Measurements from ENCODE around the gene CCDC24.

Gene CCDC24

DNA sequence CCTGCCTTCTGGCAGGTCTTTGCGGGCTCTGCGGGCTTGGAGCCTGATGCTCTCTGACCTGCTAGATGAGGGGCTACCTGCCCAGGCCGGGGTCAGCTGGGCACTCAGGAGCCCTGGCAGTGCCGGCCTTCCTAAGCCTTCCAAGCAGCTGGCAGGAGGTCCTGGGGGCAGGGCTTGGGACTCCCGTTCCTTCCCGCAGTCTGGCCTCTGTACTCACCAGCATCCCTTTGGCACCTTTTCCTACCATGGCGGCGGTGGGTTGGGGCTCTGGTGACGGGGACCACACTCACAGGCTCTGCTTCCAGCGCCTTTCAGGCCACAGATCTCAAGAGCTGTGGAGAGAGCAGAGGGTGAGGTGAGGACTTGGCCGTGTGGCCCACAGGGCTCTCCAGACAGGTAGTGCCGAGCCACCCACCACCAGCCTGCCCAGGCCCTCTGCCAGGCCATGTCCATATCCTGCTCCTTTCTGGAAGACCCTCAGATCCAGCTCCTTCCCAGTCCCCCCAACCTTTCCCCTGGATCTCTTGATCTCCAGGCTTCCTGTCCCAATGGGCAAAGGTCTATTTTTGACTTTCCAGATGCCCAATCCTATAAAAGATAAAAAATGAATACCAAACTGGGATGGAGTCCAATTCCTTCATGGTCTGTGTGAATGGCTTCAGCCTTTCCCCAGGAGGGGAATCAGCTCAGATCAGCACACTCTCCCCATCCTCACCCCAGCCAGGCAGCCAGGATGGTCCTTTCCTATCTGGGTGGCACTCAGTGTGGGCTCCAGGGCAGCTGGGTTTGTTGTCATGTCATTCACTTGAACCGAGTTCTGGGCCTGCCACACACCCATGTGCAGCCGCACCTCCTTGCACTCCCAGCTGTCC, 32.9 kb downstream of the CCDC24 start:
- DNase-seq (ENCODE audit: low spot score) = no peak

DNA sequence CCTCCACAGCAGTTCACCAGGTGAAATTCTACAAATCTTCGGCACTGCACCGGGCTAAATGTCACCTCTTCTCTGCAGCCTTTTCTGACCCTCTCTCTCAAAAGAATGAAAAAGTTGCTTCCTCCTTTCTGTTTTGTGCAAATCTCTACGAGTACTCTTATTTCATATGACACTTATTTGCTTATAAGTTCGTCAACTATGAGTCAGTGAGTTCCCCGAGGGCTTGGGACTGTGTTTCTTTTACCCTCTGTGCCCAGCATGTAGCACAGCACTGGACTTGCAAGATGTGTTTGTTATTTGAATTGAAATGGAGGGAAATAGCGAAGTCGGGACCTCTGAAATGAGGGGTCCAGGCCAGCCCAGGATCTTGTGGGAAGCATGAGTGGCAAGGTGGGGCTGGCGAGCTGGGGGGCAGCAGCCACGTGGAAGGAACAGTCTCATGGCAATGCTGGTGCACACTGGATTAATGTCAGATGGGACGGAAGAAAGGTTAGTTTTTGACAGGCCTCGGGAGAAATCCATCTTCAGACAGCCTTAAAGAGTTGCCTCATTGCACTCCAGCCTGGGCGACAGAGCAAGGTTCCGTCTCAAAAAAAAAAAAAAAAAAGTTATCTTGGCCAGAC, 33.6 kb downstream of the CCDC24 start:
- DNase-seq (ENCODE audit: low spot score) = no peak

DNA sequence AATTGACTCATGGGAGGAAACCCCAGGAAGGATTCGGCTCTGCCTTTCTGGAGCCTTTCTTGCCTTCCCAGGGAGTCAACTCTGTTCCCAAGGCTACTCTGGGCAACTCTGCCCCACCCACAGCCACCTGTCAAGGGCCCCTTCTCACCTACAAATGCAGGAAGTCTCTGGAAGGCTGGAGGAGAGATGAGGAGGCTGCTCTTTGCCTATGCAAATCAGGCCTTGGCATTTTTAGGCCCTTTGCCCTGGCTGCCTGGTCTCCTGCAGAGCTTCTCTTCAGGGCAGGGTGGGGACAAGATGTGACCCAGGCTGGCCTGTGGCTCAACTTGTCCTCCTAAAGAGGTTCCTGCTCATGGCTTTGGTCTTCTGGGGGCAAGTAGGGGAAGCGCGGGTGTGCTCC, 34.4 kb downstream of the CCDC24 start:
- DNase-seq (ENCODE audit: low spot score) = no peak

DNA sequence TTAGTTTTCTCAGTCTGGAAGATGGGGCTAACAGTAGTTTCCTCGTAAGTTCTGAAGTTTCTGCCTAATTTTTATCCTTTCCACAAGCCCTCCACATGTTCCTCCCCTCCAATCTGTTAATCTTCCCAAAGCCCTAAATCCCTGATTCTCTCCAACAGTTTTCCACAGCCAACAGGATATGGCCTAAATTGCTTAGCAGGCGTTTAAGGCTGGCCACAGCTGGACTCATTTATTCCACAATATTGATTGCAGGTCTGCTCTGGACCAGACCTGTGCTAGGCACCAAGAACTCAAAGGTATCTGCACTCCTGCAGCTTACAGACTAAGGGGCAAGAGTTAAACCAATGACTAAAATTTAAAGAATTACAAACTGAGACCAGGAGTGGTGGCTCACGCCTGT, 35.9 kb downstream of the CCDC24 start:
- DNase-seq (ENCODE audit: low spot score) = no peak

DNA sequence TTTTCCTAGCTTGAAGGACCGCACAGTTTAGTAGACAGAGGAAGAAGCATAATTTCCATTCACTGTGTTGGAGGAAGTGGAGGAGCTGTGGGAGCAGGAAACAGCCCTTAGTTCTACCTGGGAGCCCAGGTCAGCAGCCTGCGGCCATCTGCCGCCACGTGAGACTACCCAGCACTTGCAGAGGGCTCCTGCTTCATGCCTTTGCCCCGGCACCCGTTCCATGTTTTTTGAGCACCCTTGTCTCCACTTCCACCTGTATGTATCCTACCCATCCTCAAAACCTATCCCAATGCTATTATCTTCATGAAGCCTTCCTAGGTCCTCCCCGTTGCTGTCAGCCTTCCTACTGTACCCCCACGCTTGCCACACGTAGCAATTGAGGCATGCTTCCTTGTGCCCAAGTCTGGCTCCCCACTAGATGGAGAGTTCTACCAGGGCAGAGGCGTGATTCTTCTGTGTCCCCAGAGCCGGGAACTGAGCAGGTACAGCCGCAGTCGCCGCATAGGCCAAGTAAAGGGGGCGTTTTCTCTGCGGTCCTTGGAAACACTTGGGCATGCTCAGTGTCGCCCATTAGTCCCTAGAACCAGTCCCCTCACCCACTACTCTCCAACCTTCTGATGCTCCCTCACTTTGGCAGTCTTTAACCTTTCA, 38.0 kb downstream of the CCDC24 start:
- peak; percentile 61 for DNase-seq (ENCODE audit: low spot score)

DNA sequence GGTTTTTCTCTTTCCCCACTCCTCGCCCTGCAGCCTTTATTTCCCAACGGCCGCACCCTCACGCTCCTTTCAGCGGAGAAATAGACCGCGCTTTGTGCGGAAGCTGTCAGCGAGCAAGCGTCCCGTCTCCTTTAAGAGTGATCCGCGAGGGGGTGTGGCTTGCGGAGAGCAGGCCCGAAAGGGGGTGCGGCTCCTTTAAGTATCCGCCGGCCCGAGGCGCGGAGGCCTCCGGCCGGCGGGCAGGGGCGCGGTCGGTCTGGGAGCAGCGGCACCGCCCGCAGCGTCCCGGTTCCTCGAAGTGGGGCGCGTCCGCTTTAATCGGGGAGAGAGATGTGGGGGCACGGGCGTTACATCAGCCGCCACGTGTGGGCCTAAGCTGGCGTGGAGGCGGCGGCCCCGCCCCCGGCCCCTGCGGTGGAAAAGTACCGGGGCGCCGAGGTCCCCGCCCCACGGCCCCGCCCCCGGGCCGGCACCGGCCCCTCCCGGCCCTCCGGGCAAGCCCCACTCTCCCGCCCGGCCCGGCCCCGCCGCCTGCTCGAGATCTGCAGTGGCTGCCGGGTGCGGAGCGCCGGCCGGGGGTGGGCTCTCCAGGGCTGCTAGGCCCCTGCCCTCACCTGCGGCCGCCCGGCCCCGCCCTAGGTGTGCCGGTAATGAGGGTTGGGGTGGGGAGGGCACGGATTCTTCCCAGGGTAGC, 38.7 kb downstream of the CCDC24 start:
- DNase-seq (ENCODE audit: low spot score) = peak; percentile 96

DNA sequence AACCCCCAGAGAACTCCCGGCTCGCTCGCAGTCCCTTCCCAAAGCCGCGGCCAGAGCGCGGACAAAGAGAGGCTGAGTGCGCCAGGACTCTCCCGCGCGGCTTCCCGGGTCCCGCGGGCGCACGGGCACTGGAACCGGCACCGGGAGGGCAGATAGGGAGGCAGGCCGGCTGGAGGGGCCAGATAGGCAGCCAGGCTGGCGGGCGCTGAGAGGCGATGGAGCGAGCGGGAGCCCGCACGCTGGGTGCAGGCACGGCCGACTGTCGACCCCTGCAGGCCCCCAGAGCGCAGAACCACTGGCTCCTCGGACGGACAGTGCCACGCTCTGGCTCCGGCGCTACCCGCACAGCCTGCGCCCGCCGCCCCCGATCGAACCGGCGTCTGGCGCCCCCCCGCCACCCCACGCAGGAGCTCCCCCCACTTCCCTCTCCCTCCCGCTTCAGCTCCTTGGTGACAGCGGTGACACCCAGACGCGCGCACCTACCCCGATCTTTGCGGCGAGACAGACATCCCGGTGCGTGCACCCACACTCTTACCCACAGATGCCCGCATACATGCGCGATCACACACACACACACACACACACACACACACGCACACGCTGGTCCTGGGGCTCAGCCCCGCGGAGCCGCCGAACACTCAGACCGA, 39.3 kb downstream of the CCDC24 start:
- DNase-seq (ENCODE audit: low spot score) = peak; percentile 46

DNA sequence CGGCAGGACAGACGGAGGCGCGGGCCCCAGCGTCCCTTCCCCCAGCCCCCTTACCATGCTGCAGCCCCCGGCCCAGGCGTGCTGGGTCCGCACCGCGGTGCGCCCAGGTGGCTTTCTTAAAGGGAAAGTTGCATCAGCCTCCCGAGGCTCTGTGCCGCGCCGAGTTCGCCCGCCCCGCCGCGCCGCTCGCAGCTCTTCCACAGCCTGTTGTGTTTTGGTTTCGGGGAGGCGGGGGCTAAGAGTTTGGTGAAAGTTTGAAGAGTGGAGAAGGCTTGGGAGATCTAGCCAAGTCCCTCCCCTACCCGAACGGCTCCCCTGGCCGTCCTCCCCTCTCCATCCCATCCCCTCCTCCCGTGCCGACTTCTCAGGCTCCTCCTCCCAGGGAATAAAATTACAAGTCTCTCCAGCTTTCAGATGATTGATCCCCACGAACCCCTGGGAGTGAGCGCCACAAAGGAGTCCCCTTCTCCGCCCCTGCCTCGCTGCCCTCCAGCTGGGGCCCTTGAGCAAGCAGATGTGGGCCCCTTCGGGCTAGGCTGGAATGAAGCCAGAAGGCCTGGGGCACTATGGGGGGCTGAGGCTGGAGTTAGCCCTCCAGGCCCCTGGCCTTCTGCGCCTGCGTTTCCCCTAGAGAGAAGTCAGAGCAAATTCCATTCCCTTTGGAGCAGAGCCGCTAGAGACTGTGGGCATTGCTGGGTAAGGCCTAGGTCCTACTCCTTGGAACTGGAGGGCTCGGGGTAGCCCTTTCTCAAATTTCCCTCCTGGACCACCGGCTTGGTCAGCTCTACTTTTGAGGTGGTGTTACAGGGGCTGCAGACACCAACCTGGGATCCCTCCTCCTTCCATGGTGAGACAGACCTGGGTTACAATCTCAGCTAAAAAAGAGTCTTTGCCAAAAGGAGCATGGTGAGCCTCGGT, 40.1 kb downstream of the CCDC24 start, which contains the start of gene SLC6A9:
SLC6A9 (minus strand) TSS at position 211 of the 918 bp plus-strand sequence. CDS start 7,185 bp downstream, outside the sequence.
- DNase-seq (ENCODE audit: low spot score) = peak; percentile 72

DNA sequence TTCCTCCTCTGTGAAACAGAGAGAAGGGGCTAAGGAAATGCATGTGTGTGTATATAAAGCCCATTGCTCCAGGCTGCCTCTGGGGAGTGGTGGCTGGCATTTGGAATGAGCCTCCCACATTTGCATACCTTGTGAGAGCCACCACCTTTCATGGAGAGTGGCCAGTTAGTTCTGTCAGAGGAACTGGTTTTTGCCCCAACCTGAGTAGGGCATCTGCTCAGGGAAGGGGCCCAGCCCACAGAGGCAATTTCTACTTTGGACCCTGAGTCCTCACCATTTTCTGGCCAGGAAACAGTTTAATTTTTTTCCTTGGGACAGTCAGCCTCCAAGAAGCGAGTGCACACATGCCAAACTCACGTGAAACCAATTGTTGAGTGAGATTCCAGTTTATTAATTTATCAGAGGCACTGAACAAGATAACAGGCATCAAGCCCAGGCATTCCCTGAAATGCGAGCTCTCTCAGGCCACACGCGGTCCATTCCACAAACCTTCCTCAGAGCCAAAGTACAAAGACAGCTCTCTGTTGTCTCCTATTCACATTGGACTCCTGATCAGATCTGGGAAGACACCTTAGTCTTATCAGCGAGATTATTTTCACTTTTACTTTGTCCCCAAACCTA, 40.9 kb downstream of the CCDC24 start:
- no peak for DNase-seq (ENCODE audit: low spot score)

DNA sequence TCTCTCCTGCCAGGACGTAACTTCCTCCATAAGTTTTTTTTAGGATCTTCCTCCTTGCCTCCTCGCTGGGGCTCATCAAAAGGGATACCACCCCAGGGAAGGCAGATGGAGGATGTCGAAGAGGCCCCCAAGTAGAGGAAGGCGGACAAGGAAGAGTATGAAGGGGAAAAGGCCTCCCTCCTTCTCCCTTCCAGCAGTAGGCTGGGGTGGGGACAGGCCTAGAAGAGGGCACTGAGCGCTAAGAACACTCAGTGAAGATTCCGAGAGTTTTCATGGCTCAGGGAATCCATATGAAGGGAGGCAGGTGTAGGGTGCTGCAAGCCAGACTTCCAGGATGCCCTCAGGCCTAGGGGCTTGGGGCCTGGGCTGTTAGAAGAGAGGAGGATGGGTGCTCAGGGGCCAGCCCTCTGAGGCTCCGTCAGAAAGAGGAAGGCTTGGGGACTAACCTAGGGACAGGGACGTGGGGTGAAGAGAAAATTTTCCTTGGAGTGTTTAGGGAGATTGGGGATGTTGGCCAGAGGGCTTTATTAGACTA, 41.7 kb downstream of the CCDC24 start:
- DNase-seq (ENCODE audit: low spot score) = no peak

DNA sequence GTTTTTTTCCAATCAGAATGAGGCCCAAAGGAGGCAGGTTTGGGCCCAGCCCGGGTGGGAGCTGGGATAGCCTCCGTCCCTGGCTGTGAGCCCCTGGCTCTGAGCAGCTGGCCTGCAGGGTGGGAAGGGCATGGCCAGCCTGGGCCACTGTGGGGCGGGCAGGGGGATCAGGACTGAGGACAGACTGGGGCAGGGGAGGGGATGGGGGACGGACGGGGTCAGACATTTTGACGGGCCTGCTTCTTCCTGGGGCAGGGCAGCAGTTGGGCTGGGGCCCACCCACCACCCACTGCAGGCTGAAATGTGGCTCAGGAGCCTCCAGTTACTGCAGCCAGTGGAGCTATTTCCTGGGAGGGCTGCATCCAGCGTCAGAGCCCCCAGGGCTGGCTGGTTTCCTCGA, 42.4 kb downstream of the CCDC24 start:
- no peak for DNase-seq (ENCODE audit: low spot score)

DNA sequence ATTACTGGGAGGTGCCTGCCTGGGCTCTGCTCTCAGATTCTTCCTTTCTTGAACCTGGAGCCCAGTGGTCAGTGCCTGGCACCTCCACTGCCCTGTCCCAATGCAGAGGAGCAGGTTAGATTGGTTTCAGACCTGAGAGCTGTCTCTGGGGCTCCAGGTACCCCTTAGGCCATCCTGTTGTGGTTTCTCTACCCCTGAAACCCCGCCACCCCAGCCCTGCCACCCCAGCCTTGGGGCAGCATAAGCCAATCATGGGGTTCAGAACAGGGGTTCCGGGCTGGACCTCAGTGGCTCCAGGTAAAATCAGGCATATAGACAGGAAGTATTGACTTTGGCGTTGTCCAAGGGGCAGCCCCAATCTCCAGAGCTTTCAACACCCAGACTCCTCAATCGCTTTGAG, 43.0 kb downstream of the CCDC24 start:
- DNase-seq (ENCODE audit: low spot score) = no peak

DNA sequence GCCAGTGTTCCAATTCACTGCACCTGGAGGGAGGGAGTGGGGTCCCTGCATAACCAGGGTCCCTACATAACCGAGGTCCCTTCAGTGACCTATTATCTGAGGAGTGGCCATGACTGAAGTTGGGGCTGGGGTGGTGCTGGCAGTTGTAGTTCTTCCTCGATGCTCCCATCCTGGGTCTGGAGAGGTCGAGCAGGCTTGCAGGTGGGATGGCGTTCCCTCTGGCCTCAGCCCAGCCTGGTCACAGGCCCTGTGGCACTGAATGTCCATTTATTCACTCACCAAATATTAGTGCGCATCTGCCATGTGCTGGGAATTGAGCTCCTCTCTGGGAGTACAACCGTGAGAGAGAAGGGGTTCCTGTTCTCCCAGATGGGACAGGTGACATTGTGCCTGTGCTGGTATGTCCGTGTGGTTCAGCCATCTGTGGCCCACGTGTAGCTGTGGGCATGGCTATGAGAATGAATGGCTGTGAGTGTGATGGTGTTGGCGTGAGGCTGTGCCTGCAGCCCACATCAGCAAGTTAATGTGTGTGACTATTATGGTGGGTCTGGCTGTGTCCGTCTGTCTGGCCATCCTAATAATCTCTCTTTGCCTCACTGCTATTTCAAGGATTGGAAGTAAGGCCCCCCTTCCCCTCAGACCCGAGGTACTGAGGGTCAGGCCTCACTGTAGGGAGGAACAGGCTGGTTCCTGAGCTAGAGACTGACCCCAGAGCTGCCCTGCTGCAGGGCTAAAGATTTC, 43.7 kb downstream of the CCDC24 start:
- DNase-seq (ENCODE audit: low spot score) = no peak

DNA sequence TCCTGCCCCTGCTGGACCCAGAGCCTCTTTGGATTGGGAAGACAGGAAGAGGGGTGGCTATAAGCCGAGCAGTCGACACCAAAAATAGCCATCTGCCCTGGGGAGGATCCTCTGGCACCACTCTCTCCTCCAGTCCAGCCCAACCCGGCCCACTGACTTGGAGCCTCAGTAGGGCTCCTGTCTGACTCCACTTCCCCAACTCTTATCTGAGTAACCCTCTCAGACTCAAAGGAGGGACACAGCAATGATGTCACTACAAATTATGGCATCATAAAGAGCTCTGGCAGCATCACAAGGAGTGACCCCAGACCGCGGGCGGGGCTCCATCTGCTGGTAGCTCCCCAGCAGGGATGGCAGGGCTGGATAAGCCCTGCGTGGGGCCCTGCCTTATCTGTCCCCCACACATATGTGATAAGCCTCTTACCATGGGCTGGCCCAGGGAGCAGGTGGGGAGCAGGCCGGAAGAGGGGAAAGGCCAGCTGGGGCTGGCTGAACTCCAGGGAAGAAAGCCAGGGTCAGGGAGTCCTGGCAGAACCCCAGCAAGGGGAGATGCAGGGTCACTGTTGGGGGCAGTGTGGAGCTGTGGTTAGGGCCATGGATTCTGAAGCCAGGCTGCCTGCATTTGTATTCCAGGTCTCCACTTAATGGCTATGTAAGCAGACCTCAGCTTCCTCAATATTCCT, 44.5 kb downstream of the CCDC24 start:
- DNase-seq (ENCODE audit: low spot score) = peak; percentile 22

DNA sequence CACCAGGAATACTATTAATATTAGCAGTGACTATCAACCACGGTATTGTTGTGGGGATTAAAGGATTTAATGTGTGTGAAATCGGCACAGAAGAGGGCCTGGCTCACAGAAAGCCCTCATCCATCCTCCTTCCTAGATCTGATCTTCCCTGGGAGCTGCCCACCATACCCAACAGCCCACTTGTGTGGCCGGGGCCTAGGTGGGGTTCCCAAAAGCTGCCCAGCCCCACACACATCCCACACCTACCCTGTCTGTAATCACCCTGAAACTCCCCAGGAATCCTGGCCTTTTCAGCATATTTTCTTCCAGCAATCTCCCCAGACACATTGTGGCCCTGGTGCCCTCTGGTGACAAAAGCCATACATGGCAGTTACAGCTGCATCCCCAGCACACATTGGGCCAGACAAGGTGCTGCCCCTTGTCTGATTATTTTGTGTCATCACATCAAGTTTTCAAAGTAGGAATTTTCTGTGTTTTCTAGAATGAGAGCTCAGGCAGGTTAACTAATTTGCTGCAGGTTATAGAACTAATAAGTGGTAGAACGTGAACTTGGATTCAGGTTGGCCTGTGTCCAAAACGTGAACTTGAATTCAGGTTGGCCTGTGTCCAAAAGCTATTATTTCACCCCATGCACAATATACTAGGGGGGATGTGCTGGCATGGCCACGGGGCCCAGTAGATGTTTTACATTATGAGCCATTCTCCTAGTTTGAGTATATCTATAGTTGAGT, 45.2 kb downstream of the CCDC24 start:
- peak; percentile 73 for DNase-seq (ENCODE audit: low spot score)

DNA sequence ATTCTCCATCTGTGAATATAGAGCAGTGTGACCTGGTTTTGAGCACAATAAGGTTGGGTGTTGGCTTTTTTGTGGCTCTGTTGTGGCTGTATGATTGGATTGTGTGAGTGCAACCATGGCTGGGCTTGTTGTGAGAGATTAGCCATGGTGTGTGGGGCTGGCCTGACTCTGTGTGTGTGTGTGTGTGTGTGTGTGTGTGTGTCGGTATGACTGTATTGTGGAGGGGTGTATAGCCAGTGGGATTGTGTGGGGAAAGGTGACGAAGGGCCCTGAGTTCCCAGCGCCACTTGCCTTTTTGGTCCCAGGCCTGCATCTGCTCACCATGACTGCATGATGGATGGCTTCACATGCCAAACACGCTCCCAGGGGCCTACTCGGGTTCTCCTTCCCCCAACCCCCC, 45.8 kb downstream of the CCDC24 start:
- DNase-seq (ENCODE audit: low spot score) = no peak

DNA sequence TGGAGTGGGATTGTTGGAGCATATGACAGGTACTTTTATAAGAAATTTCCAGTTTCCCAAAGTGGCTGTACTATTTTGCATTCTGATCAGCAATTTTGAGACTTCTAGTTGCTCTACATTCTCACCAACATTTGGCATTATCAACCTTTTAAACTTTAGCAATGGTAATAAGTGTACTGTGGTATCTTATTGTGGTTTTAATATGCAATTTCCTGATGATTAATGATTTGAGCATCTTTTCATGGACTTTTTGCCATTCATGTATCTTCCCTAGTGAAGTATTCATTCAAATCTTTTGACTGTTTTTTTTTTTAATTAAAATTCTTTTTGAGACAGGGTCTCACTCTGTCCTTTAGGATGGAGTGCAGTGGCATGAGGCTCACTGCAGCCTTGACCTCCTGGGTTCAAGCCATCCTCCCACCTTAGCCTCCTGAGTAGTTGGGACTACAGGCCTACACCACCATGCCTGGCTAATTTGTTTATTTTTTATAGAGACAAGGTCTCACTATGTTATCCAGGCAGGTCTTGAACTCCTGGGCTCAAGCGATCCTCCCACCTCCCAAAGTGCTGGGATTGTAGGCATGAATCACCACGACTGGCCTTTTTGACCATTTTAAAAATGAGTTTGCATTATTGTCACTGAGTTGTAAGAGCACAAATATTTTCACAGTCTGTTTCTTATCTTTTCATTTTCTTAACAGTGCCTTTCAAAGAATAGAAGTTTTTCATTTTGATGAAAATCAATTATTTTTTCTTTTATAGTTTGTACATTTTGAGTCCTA, 47.7 kb downstream of the CCDC24 start:
- no peak for DNase-seq (ENCODE audit: low spot score)

Data from AG20443 (cell line).